HK-2 (cell line): ENCODE results near the gene MAGEE2.
"Not testable (repeated sequence)": the region's sequence is repeated elsewhere in the genome, so short reads cannot be mapped to it uniquely, and the experiment has no call there.

Source experiments
- DNase-seq: peaks from one replicate; pipeline ENCODE4 v3.0.0-alpha.2; 2018; ENCODE audit not compliant: unreplicated experiment

MAGEE2 gene, protein sequence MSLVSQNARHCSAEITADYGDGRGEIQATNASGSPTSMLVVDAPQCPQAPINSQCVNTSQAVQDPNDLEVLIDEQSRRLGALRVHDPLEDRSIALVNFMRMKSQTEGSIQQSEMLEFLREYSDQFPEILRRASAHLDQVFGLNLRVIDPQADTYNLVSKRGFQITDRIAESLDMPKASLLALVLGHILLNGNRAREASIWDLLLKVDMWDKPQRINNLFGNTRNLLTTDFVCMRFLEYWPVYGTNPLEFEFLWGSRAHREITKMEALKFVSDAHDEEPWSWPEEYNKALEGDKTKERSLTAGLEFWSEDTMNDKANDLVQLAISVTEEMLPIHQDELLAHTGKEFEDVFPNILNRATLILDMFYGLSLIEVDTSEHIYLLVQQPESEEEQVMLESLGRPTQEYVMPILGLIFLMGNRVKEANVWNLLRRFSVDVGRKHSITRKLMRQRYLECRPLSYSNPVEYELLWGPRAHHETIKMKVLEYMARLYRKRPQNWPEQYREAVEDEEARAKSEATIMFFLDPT

DNA sequence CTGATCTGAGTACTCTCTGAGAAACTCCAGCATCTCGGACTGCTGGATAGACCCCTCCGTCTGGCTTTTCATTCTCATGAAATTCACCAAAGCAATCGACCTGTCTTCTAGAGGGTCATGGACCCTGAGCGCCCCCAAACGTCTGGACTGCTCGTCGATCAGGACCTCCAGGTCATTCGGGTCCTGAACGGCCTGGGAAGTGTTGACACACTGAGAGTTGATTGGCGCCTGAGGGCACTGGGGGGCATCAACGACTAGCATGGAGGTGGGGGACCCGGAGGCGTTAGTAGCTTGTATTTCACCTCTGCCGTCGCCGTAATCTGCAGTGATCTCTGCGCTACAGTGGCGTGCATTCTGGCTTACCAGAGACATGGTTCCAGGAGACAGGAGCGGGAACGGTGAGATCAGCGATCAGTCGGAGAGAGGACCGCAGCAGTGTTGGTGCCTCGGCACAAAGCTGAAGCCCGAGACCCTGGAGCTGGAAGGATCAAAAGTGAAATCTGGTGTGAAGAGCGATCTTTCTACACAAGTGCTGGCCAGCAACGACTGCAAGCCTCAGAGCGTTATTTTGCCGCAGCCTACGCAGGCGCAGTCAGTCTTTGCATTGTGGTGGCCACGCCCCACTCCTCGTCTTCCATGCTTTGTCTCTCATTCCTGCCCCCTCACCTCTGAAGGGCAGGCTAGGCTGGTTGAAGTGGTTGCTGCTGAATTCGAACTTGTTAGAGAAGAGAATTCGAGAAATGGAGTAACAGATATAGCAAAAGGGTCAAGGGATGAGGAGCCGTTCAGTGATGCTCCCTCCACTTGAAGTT lies at the start of gene MAGEE2:
Gene MAGEE2 (minus strand): TSS at position 575 of the 812 bp plus-strand sequence. CDS start 203 bp downstream, at position 372.
- DNase-seq: no peak

DNA sequence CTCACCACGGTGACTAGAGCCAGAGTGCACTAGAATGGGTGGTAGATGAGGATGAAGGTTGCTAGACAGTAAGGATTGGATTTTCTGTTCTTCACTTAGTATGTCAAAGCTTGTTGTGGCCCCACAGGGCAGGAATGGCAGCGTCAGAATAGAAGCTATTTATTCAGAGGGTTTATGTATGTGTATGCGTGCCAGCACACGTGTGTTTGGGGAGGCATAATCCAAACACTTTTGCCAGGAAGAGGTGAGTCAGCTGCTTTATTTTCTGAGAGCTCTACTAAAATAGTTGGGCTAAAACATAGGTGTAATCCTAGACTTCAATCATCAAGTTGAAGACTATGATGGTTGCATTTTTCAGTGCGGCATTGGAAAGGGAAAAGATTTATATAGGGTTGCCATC lies 1.2 kb upstream of the MAGEE2 start:
- DNase-seq: no peak

DNA sequence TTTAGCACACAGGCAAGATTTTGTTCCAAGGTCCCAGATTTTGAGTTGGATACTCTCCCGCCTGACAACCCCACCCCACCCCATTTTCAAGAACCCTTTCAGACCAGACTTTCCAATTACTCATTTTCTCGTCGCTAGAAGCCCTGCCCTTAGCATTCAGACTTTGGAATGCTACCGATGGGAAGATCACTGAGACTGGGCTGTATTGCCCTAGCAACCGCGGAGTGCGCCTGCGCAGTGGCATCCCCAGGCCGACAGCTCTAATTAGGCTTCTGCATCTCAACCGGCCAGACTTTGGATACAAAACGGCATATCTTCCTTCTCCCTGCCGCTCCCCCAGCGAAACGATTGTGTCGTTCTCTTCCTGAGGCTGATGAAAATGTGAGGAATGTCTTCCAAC lies 3.4 kb downstream of the MAGEE2 start:
- DNase-seq: no peak

DNA sequence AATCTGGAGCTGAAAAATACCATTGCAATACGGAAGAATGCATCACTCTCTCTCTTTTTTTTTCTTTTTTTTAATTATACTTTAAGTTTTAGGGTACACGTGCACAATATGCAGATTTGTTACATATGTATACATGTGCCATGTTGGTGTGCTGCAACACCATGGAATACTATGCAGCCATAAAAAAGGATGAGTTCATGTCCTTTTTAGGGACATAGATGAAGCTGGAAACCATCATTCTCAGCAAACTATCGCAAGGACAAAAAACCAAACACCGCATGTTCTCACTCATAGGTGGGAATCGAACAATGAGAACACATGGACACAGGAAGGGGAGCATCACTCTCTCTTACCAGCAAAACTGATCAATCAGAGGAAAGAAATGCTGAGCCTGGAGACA lies 17.0 kb downstream of the MAGEE2 start:
- not testable (repeated sequence) for DNase-seq

DNA sequence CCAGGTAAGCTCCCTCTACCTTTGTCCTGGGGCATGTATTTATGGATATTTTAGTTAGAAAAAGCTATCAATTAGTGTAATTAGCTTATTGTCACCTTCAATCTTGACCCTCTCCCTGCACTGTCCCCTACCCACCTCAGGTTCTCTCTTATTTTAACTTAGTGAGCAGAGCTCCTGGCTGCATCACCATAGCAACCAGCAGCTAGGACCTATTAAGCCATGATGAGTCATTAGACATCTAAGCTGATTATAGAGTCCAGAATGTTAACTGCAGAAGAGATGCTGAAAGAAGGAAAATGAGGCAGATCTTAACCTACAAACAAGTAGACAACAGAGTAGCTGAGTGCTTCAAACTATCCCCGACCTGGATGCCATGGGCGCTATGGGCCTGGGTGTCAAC lies 36.6 kb downstream of the MAGEE2 start:
- DNase-seq: no peak

DNA sequence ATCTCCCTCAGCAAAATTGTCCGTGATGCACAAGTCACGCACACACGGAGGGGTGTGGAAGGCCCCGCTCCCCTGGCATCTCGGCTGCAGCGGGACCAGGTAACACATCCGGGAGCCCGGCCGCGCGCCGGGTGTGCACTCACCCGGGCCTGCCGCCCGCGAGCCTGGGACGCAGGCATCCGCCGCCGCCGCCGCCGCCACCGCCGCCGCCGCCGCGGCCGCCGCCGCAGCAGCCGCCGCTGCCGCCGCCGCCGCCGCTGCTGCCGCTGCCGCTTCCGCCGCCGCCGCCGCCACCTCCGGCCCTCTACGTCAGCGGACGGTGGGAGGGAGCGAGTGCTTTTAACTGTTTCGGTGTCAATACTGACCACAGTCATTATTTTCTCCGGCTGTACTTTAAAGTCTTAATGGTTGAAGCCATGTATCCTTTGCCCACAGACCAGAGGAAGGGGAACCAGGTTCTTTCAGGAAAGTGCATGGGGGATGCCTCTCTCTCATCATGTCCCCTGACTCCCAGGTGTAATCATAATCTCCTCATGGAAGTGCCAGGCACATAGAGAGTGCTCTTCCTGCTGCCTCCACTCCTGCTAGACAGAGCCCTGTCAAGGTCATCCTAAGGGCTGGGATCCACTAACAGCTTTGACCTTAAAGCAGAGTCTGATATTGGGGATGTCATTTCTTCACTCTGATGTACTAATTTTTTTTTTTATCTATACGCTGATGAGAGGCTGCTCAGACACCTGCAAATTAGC lies 38.0 kb downstream of the MAGEE2 start:
- peak; percentile 21 for DNase-seq
